PFSK-1 (cell line): ENCODE results near the gene ADAM10.

Source experiments
- POLR2AphosphoS5 ChIP-seq: IDR thresholded peaks from 2 replicates; pipeline ENCODE4 v1.6.1; 2012; ENCODE audit warnings: low read depth, mild to moderate bottlenecking, control low read depth, low read length, moderate library complexity
- SIN3A ChIP-seq: IDR thresholded peaks from 2 replicates; pipeline ENCODE4 v1.6.1; 2012; ENCODE audit warnings: mild to moderate bottlenecking, low read length, moderate library complexity, borderline replicate concordance; ENCODE audit not compliant: insufficient read depth
- TAF1 ChIP-seq: IDR thresholded peaks from 2 replicates; pipeline ENCODE4 v1.6.1; 2012; ENCODE audit warnings: low read length, control low read depth, borderline replicate concordance; ENCODE audit not compliant: insufficient read depth

GRCh38 chr15:58598829-58599210 lies 150.7 kb downstream of the ADAM10 start:
- no peak for TF ChIP-seq POLR2AphosphoS5
- TF ChIP-seq SIN3A, result no peak
- TF ChIP-seq TAF1, result no peak
